CD14-positive monocyte (primary cell): ENCODE measurements around the gene EDA. TPM values are rescaled to one million over a fixed set of nuclear protein-coding genes. Genes with fewer than 3 reads are reported as not detected.

ENCODE experiments used
- DNase-seq, 3 donors: peaks; one replicate each; pipeline ENCODE4 v3.0.0-alpha.2; 2011 to 2022
- H2AFZ ChIP-seq: 2 replicates; pipeline ENCODE4 v1.6.0; 2012; ENCODE audit warnings: mild to moderate bottlenecking, low read depth, low read length, inconsistent platforms; ENCODE audit not compliant: insufficient read depth, poor library complexity, severe bottlenecking
- H3K27ac ChIP-seq, 2 donors: 1 replicate in 1 of 2; 2 replicates in 1 of 2; pipeline ENCODE4 v1.5.1; 2012 to 2013; ENCODE audit warnings: low read length in 2 of 2, control low read depth in 1 of 2, inconsistent platforms in 1 of 2, low read depth in 1 of 2, mild to moderate bottlenecking in 1 of 2
- H3K27me3 ChIP-seq, 2 donors: one replicate each; pipeline versions ENCODE4 v1.6.0 to v1.6.1; 2011 to 2013; ENCODE audit warnings: low read length in 2 of 2; ENCODE audit not compliant: control insufficient read depth in 2 of 2, insufficient read depth in 2 of 2
- H3K36me3 ChIP-seq, 2 donors: replicated peaks in 1 of 2; 1 replicate in 1 of 2; 2 replicates in 1 of 2; pipeline versions ENCODE4 v1.5.1 to v1.6.1; 2012 to 2013; ENCODE audit warnings: low read length in 2 of 2, control low read depth in 1 of 2, inconsistent platforms in 1 of 2, mild to moderate bottlenecking in 1 of 2; ENCODE audit not compliant: insufficient read depth in 2 of 2, control insufficient read depth in 1 of 2
- H3K4me1 ChIP-seq, 2 donors: 1 replicate in 1 of 2; 2 replicates in 1 of 2; pipeline versions ENCODE4 v1.5.1 to v1.6.1; 2012 to 2013; ENCODE audit warnings: low read length in 2 of 2, control low read depth in 1 of 2, inconsistent platforms in 1 of 2, mild to moderate bottlenecking in 1 of 2, moderate library complexity in 1 of 2; ENCODE audit not compliant: insufficient read depth in 2 of 2, control insufficient read depth in 1 of 2
- H3K4me2 ChIP-seq: replicated peaks from 2 replicates; pipeline ENCODE3; 2012; ENCODE audit warnings: low read length, moderate library complexity, mild to moderate bottlenecking; ENCODE audit not compliant: poor library complexity, severe bottlenecking; ENCODE audit errors: extremely low read depth
- H3K4me3 ChIP-seq, 3 experiments: fragments of 200-600 bp in 1 of 3; sonication (generic) in 1 of 3; replicated peaks in 1 of 3; 1 replicate in 2 of 3; 2 replicates in 1 of 3; pipeline ENCODE4 v1.5.1; 2011 to 2013; ENCODE audit warnings: low read length in 3 of 3, mild to moderate bottlenecking in 3 of 3, control low read depth in 2 of 3, low read depth in 2 of 3, inconsistent platforms in 1 of 3, moderate library complexity in 1 of 3
- H3K79me2 ChIP-seq: 2 replicates; pipeline ENCODE4 v1.6.0; 2012; ENCODE audit warnings: mild to moderate bottlenecking, control low read depth, inconsistent platforms, low read length, moderate library complexity; ENCODE audit not compliant: insufficient read depth
- H3K9ac ChIP-seq: 2 replicates; pipeline ENCODE4 v1.6.0; 2017; ENCODE audit warnings: low read length, mild to moderate bottlenecking; ENCODE audit not compliant: insufficient read depth, poor library complexity, severe bottlenecking
- H3K9me3 ChIP-seq, 2 donors: replicated peaks in 1 of 2; 1 replicate in 1 of 2; 2 replicates in 1 of 2; pipeline versions ENCODE4 v1.5.1 to v1.6.1; 2012 to 2013; ENCODE audit warnings: low read length in 2 of 2, control low read depth in 1 of 2; ENCODE audit not compliant: control insufficient read depth in 1 of 2, insufficient read depth in 1 of 2
- H4K20me1 ChIP-seq: 2 replicates; pipeline ENCODE4 v1.6.0; 2012; ENCODE audit warnings: mild to moderate bottlenecking, low read length, control low read depth, moderate library complexity; ENCODE audit not compliant: insufficient read depth
- H3K27ac Mint-ChIP-seq, 7 donors: one replicate each; pipeline ENCODE4 v1.8.0; 2020; ENCODE audit warnings: mild to moderate bottlenecking in 7 of 7, mixed read lengths in 7 of 7, moderate library complexity in 6 of 7, inconsistent platforms in 2 of 7
- H3K27me3 Mint-ChIP-seq, 3 donors: one replicate each; pipeline ENCODE4 v1.8.0; 2021 to 2022; ENCODE audit warnings: low read depth in 3 of 3, mild to moderate bottlenecking in 3 of 3, mixed read lengths in 3 of 3, moderate library complexity in 3 of 3, inconsistent platforms in 1 of 3
- H3K36me3 Mint-ChIP-seq, 2 donors: one replicate each; pipeline ENCODE4 v1.8.0; 2020; ENCODE audit warnings: mixed read lengths in 2 of 2, inconsistent platforms in 1 of 2, mild to moderate bottlenecking in 1 of 2
- H3K4me1 Mint-ChIP-seq: one replicate; pipeline ENCODE4 v1.8.0; 2020; ENCODE audit warnings: mild to moderate bottlenecking, mixed read lengths
- H3K4me3 Mint-ChIP-seq, 2 donors: one replicate each; pipeline ENCODE4 v1.8.0; 2020; ENCODE audit warnings: mild to moderate bottlenecking in 2 of 2, mixed read lengths in 2 of 2, moderate library complexity in 1 of 2
- H3K9me3 Mint-ChIP-seq, 7 donors: one replicate each; pipeline ENCODE4 v1.8.0; 2020 to 2022; ENCODE audit warnings: mixed read lengths in 7 of 7, mild to moderate bottlenecking in 6 of 7, moderate library complexity in 6 of 7, inconsistent platforms in 2 of 7
- WGBS: methylation state at CpG from one replicate; pipeline ENCODE4 v1.1.5; 2013; ENCODE audit warnings: missing lambda C conversion rate; ENCODE audit not compliant: insufficient coverage; 5-methylcytosine and 5-hydroxymethylcytosine counted together
- intact Hi-C, 2 donors: fragments of 100-400 bp; cut with micrococcal nuclease; formaldehyde crosslinking; loops; one replicate each; pipeline versions ENCODE4 v1.15.0 to v1.15.1; 2023
- polyA plus RNA-seq, 3 donors: library from polyadenylated mRNA; depleted of rRNA in 1 of 3; unstranded in 2 of 3; stranded (reverse) in 1 of 3; fragments of 300-500 nt in 2 of 3; fragments of >200 nt in 1 of 3; fragmentation: Illumina TruSeq in 2 of 3; gene quantifications; 1 replicate in 2 of 3; 2 replicates in 1 of 3; pipeline ENCODE4 v1.2.3, GENCODE V29; 2012 to 2021
- TF ChIP-seq, protein P1 (sequence below): fragments of 200-600 bp; IDR thresholded peaks from one replicate; pipeline ENCODE4 v1.8.0; 2022; ENCODE audit warnings: antibody characterized with exemption, mild to moderate bottlenecking

EDA gene
- polyA plus RNA-seq, 3 donors = 0.11 to 0.31 TPM; not detected in 1

DNA sequence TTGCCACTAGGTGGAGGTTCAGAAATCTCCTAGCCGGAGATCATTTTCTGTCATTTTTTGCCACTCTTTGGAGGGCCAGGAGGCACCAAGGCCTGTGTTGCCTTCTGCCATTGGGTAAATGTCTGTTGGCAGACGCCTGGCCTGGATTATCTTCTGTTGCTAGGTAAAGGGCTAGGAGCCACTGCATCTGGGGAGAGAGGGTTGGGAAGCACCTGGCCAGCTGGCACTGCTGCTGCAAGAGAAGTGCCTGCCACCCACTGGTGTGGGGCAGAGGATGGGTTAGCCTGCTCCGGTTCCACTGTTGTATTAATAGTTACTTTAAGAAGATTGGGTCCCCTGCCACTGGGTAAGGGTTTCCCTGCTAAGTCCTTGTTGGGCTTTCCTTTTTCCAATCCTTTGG lies 375.8 kb downstream of the EDA start:
- no peaks in the 10 kb centered on the region for H3K4me1 Mint-ChIP-seq
- no peak overlapping the region for H3K27ac ChIP-seq
- no peaks in the 10 kb centered on the region for H3K9me3 ChIP-seq
- H3K27ac Mint-ChIP-seq = no peak overlapping the region
- TF ChIP-seq, protein P1, sequence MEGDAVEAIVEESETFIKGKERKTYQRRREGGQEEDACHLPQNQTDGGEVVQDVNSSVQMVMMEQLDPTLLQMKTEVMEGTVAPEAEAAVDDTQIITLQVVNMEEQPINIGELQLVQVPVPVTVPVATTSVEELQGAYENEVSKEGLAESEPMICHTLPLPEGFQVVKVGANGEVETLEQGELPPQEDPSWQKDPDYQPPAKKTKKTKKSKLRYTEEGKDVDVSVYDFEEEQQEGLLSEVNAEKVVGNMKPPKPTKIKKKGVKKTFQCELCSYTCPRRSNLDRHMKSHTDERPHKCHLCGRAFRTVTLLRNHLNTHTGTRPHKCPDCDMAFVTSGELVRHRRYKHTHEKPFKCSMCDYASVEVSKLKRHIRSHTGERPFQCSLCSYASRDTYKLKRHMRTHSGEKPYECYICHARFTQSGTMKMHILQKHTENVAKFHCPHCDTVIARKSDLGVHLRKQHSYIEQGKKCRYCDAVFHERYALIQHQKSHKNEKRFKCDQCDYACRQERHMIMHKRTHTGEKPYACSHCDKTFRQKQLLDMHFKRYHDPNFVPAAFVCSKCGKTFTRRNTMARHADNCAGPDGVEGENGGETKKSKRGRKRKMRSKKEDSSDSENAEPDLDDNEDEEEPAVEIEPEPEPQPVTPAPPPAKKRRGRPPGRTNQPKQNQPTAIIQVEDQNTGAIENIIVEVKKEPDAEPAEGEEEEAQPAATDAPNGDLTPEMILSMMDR = no peak
- H3K9ac ChIP-seq = no peak overlapping the region
- peaks cover 0 to 4% (median 0%) of the 10 kb centered on the region in 7 donors for H3K9me3 Mint-ChIP-seq
- no peaks in the 10 kb centered on the region for H3K36me3 ChIP-seq
- H3K4me3 Mint-ChIP-seq = no peak overlapping the region
- H3K27me3 ChIP-seq = no peaks in the 10 kb centered on the region
- intact Hi-C loops = no loop called here
- no peaks in the 10 kb centered on the region for H3K36me3 Mint-ChIP-seq
- H3K4me1 ChIP-seq = no peaks in the 10 kb centered on the region
- no peak overlapping the region for H2AFZ ChIP-seq
- H3K4me2 ChIP-seq = no peak overlapping the region
- H4K20me1 ChIP-seq = no peaks in the 10 kb centered on the region
- H3K4me3 ChIP-seq = no peak overlapping the region
- H3K79me2 ChIP-seq = no peaks in the 10 kb centered on the region
- 100% methylated on average over 1 of the region's 3 CpGs for WGBS
- peaks cover 0 to 2% (median 0%) of the 10 kb centered on the region in 3 donors for H3K27me3 Mint-ChIP-seq
- no peak for DNase-seq

DNA sequence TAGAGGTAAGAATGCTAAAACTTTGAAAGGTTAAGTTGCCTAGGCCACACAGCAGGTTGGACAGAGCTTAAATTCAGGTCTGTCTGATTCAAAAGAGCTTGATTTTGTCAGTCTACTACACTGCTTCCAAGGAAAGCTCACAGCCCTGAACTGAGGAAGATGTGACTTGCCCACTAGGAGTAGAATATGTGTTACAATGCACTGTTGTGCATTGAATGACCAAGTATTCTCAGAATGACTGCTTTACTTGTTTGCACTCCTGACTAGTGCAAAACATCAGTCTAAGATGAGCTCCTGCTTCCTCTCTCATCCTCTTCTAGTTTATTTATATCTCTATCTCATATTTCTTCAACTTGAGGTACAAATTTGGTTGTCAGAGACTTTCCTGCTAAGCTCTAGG lies 377.6 kb downstream of the EDA start:
- no peak overlapping the region for H3K4me3 ChIP-seq
- no peak overlapping the region for H3K27ac ChIP-seq
- no peak overlapping the region for H3K9ac ChIP-seq
- H3K27ac Mint-ChIP-seq = no peak overlapping the region
- no peaks in the 10 kb centered on the region for H3K9me3 ChIP-seq
- TF ChIP-seq, protein P1 = no peak
- H3K36me3 Mint-ChIP-seq = no peaks in the 10 kb centered on the region
- H3K36me3 ChIP-seq = no peaks in the 10 kb centered on the region
- no peaks in the 10 kb centered on the region for H3K4me1 ChIP-seq
- H4K20me1 ChIP-seq = no peaks in the 10 kb centered on the region
- H2AFZ ChIP-seq = no peak overlapping the region
- H3K4me3 Mint-ChIP-seq = no peak overlapping the region
- H3K4me1 Mint-ChIP-seq = no peaks in the 10 kb centered on the region
- no peak for DNase-seq
- no peaks in the 10 kb centered on the region for H3K27me3 Mint-ChIP-seq
- H3K27me3 ChIP-seq = no peaks in the 10 kb centered on the region
- H3K4me2 ChIP-seq = no peak overlapping the region
- intact Hi-C loops = no loop called here
- peaks cover 0 to 7% (median 0%) of the 10 kb centered on the region in 7 donors for H3K9me3 Mint-ChIP-seq
- no peaks in the 10 kb centered on the region for H3K79me2 ChIP-seq
